Mesodermal cell (in vitro differentiated cells): Measurements from ENCODE around the gene BICDL1.
A peak's percentile ranks its signal among the peaks of the same experiment; 100 is the strongest.

ENCODE experiments used
- H3K27ac ChIP-seq: 2 replicates; pipeline ENCODE4 v1.7.0; 2013; ENCODE audit warnings: mild to moderate bottlenecking, low read depth, low read length, moderate library complexity; ENCODE audit not compliant: severe bottlenecking
- H3K36me3 ChIP-seq: 2 replicates; pipeline ENCODE4 v1.7.1; 2013; ENCODE audit warnings: mild to moderate bottlenecking, low read length, moderate library complexity; ENCODE audit not compliant: control insufficient read depth, insufficient read depth
- H3K4me1 ChIP-seq: one replicate; pipeline ENCODE4 v1.7.1; 2013; ENCODE audit warnings: mild to moderate bottlenecking, low read length; ENCODE audit not compliant: insufficient read depth, control insufficient read depth, poor library complexity, severe bottlenecking
- H3K4me3 ChIP-seq: 2 replicates; pipeline ENCODE4 v1.7.0; 2013; ENCODE audit warnings: low read length, control low read depth, mild to moderate bottlenecking; ENCODE audit not compliant: insufficient read depth, poor library complexity, severe bottlenecking; ENCODE audit errors: extremely low read depth
- H3K9me3 ChIP-seq: 2 replicates; pipeline ENCODE4 v1.7.1; 2013; ENCODE audit warnings: mild to moderate bottlenecking, low read length, moderate library complexity; ENCODE audit not compliant: control insufficient read depth
- WGBS, 2 experiments: methylation state at CpG; one replicate each; pipeline ENCODE4 v1.1.5; 2013; ENCODE audit warnings: missing lambda C conversion rate in 2 of 2; ENCODE audit not compliant: insufficient coverage in 2 of 2; 5-methylcytosine and 5-hydroxymethylcytosine counted together

Gene BICDL1

DNA sequence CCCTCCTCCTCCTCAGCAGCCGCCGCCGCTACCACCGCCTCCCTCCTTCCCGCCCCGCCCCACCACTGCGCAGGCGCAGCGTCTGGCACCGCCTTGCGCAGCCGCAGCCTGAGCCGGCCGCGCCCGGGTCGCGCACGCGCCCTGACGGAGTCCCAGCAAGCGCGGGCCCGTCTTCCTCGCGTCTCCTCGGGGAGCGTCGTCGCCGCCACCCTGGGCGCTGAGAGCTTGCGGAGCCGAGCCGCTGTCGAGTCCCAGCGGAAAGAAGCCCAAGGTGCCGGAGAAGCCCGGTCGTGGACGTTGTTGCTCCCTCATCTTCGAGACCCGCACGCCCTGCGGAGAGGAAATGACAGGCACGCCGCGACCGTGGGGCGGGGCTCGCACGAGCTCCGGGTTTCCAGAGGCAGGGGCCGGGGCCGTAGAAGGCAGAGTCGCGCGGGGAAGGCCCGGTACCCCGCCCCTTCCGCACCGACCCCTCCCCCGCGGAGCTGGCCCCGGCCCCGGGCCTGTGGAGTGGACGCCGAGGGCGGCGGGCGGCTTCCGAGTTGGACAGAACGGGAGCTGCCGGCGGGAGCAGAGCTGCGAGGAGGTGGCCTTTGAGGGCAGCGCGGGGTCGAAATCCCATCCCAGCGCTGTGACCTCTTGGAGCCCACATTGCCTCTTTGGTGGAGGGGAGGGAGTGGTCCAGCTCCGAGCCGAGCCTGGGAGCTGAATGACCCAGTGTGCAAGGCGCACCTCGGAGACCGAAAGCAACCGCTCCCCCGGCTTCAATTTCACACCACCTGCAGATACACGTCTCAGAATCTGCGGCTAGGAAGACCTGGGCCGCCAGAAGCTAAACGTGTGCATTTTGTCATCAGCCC, 128.0 kb downstream of the BICDL1 start:
- Histone ChIP-seq H3K36me3 (peaks cover 30% of the 10 kb centered on the region), H3K27ac (peak overlapping the region; percentile 86), H3K4me1 (peaks cover 15% of the 10 kb centered on the region), H3K4me3 (peak overlapping the region; percentile 73), H3K9me3 (no peaks in the 10 kb centered on the region)
- 0% methylated on average over 49 to 75 of the region's 91 CpGs for WGBS, 2 experiments

DNA sequence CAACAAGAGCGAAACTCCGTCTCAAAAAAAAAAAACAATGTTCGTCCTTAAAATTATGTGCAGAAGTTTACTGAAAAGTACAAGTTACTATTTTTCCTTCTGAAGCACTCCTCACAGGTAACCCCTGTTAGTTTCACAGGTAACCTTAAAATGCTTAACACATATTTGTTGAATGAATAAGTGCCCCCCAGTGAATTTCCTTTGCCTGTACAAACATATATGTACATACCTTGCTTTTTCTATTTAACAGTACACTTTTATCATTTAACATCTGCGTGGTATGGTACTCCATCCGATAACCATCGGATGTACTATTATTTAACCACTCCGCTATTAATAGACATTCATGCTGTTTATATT, 128.9 kb downstream of the BICDL1 start:
- Histone ChIP-seq H3K27ac (peak overlapping the region; percentile 18), H3K9me3 (no peaks in the 10 kb centered on the region), H3K4me3 (peak overlapping the region; percentile 73), H3K36me3 (peaks cover 25% of the 10 kb centered on the region), H3K4me1 (peaks cover 15% of the 10 kb centered on the region)
- 0% methylated on average over 1 to 2 of the region's 7 CpGs for WGBS, 2 experiments

DNA sequence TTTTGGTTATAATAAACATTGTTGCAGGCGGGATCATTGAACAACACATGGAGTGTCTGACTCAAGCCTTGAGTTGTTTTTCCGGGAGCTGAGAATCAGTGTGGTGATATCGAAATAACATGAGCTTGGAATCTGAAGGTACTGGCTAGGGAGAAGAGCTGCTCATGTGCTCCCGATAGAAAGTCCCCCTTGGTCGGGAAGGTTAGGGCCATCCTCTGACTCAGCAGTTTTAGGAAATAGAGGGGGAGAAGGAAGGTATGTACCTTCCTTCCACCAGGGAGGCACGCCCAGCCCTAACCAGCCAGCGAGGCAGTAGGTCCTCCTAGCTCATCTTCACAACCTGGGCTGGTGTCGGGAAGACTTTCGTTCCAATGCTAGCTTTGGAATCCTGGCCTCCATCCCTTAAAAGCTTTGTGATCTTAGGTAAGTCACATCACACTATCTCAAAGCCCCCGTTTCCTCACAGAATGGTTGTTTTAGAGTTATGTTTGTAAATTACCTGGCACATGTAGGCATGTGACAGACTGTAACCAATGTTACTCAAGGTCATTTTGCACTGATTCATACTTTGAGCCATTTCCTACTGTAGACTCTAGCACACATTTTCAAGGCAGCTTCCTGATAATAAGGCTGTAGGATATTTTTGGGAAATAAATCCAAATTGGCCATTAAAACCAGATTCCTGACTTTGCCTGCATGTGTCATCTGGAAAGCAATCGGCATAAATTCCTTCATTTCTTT, 129.5 kb downstream of the BICDL1 start:
- peak overlapping the region; percentile 73 for H3K4me3 ChIP-seq
- H3K36me3 ChIP-seq: peaks cover 21% of the 10 kb centered on the region
- peaks cover 15% of the 10 kb centered on the region for H3K4me1 ChIP-seq
- WGBS, 2 experiments: 16 to 31% methylated on average over 5 to 10 of the region's 11 CpGs
- H3K9me3 ChIP-seq: no peaks in the 10 kb centered on the region
- peak overlapping the region; percentile 7 for H3K27ac ChIP-seq

DNA sequence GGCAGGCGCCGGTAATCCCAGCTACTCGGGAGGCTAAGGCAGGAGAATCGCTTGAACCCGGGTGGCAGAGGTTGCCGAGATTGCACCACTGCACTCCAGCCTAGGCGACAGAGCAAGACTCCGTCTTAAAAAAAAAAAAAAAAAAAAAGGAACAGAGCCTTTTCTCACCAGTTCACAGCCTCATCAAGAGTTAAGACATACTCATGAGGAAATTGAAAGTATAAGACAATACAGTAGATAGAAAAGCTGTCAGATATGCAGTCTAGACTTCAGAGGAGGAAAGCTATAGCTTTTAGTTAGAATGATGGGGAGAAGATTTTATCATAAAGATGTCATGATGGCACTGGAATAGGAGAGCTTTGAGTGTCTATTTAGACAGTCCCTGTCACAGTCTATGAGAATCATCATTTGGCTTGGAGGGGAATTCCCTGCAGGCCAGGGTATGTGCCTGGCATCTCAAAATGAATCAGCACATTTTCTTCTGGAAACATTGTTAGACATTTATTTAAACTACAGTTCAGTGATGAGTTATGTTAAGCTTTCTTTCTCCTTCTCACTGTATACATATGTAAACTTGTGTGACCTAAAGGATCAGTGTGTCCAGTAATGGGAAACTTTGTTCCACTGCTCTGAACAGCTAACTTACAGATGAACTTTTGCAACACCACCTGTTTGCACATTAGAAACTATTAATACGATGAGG, 130.4 kb downstream of the BICDL1 start:
- Histone ChIP-seq H3K27ac (no peak overlapping the region), H3K36me3 (peaks cover 12% of the 10 kb centered on the region), H3K9me3 (no peaks in the 10 kb centered on the region), H3K4me3 (no peak overlapping the region), H3K4me1 (peaks cover 12% of the 10 kb centered on the region)
- WGBS, 2 experiments: 95% methylated on average over 5 to 6 of the region's 9 CpGs

DNA sequence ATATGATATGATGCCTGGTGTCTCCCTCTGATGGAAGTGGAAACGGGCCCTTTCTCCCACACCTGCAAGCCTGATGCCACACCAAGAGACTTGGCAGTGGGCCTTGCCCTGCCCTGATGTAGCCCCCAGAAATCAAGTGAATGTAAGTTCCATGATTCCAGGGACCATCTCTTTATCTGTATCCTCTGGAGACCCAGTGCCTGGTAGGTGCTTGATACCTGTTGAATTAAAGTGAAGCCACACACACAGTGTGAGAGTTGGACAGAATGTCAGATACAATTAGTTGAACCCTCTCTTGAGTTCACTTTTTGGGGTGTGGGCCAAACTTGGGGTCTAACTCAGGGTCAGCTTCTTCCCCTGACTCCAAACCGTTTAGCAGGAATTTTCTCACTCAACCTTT, 132.3 kb downstream of the BICDL1 start:
- H3K36me3 ChIP-seq: peaks cover 13% of the 10 kb centered on the region
- no peaks in the 10 kb centered on the region for H3K4me1 ChIP-seq
- H3K9me3 ChIP-seq: no peaks in the 10 kb centered on the region
- WGBS, 2 experiments: 60 to 100% methylated on average over 1 of the region's 2 CpGs
- no peak overlapping the region for H3K27ac ChIP-seq
- H3K4me3 ChIP-seq: no peak overlapping the region

DNA sequence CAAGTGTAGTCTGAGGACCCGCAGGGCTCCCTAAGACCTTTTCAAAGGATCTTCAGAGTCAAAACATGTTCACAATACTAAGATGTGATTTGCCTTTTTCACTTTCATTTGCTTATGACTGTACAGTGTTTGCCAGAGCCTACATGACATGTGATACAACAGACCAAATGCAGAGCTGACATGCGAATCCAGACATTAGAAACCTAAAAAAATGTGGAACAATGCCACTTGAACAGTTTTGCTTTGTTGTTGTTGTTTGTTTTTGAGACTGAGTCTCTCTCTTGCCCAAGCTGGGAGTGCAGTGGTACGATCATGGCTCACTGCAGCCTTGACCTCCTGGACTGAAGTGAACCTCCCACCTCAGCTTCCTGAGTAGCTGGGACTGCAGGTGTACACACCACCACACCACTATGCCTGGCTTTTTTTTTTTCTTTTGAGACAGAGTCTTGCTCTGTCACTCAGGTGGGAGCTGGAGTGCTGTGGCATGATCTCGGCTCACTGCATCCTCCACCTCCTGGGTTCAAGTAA, 132.8 kb downstream of the BICDL1 start:
- Histone ChIP-seq H3K4me3 (no peak overlapping the region), H3K36me3 (peaks cover 18% of the 10 kb centered on the region), H3K4me1 (no peaks in the 10 kb centered on the region), H3K9me3 (no peaks in the 10 kb centered on the region), H3K27ac (no peak overlapping the region)
- WGBS, 2 experiments: 100% methylated on average over 2 of the region's 4 CpGs

DNA sequence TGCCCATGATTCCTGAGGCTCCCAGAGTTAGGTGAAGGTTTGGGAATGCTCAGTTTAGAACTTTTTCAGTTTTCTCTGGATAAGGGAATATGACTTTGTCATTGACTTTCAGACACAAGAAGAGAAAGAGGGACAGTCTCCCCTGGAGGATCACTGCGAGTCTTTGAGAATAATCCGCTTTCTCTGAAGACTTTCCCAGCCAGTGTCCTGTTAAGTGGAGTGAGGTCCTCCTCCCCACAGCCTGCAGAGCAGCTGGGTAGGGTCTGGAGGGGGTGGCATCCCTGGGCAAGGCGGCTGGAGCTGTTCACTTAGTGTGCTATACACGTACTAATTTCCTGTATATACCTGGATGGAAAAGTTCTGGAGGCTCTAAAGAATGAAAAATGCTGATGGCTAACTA, 136.0 kb downstream of the BICDL1 start:
- Histone ChIP-seq H3K4me1 (no peaks in the 10 kb centered on the region), H3K36me3 (peaks cover 50% of the 10 kb centered on the region), H3K9me3 (no peaks in the 10 kb centered on the region), H3K4me3 (no peak overlapping the region), H3K27ac (no peak overlapping the region)
- WGBS, 2 experiments: 95 to 100% methylated on average over 1 to 4 of the region's 4 CpGs

DNA sequence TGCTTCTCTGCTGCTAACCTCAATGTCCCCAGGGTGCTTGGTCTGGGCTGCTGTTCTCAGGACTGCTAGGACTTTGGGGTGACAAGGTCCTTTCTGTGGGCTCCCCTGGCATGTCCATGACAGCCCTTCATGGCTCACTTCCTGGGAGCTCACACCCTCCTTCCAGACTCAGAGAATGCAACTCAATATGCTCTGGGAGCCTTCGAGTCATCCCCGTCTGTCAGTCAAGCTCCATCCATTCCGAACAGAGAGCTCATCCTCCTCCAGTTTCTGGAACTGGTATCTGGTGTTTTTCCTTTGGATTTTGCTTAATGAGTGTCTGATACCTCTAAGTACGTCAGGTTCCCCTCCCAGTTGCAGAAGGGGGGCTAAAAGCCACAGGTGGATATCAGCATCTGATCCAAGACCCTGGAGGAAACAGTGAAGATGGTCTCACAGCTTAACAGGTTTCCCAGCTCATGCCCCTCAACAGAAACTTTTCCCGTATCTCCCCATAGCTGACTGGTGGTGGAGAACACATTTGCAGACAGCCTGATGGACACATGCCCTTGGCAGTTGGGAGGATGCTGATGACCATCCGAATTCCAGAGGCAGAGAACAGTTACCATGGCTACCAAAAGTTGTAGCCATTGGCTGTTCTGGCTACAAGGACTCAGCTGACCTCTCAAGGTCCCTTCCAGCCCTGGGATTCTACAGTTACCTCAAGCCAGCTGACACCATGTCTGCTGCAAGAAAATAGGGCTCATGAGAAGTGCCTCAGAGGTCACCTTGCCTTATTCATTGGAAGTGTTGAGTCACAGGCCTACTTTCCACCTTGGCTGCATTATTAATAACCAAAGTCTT, 137.0 kb downstream of the BICDL1 start:
- H3K4me1 ChIP-seq: no peaks in the 10 kb centered on the region
- whole genome bisulfite sequencing, 2 experiments: 93 to 97% methylated on average over 5 to 6 of the region's 6 CpGs
- no peak overlapping the region for H3K27ac ChIP-seq
- peaks cover 60% of the 10 kb centered on the region for H3K36me3 ChIP-seq
- no peaks in the 10 kb centered on the region for H3K9me3 ChIP-seq
- no peak overlapping the region for H3K4me3 ChIP-seq

DNA sequence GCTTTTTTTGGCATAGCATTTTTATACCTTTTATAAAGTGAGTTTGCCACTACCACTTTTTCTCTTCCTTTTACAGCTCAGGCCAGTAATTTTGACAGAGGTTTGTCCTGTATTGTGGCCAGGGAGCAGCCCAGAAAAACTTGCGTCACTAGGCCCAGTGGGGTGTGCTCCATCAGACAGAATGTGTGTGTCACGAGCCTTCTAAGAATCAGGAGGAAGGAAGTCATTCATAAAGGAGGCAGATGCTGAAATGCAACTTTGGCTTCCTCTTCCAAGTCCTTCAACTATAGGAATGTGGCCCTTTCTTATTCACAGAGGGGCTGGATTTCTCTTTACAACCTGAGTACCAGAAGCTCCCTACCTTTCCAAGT, 137.6 kb downstream of the BICDL1 start:
- Histone ChIP-seq H3K36me3 (peaks cover 66% of the 10 kb centered on the region), H3K27ac (no peak overlapping the region), H3K4me1 (no peaks in the 10 kb centered on the region), H3K9me3 (no peaks in the 10 kb centered on the region), H3K4me3 (no peak overlapping the region)
- 100% methylated on average over 2 of the region's 2 CpGs for WGBS, 2 experiments

DNA sequence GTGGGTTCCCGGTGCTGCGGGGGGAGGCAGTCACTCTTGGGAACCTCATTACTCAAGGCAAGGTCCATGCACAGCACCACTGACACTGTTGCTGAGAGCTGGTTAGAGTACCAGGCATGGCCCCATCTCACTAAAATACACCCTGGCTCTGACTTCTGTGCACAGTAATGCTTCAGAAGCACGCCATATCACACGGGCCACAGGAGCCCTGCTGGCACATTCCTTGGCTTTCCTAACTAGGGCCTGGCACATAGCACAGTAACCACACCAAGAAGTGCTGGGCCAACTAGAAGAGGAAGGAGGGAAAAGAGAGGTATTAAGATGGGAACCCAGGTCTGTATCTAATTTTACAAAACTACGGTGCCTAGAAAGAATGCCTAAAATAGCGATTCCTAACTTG, 141.0 kb downstream of the BICDL1 start:
- 92 to 98% methylated on average over 6 of the region's 6 CpGs for WGBS, 2 experiments
- H3K36me3 ChIP-seq: peaks cover 100% of the 10 kb centered on the region
- no peaks in the 10 kb centered on the region for H3K4me1 ChIP-seq
- H3K9me3 ChIP-seq: no peaks in the 10 kb centered on the region
- no peak overlapping the region for H3K4me3 ChIP-seq
- H3K27ac ChIP-seq: no peak overlapping the region
